ENCODE measurements around the gene PIM1. TPM values are rescaled to one million over a fixed set of nuclear protein-coding genes. Genes with fewer than 3 reads are reported as not detected.

Gene PIM1
- total RNA-seq: 13.2 and 27.2 TPM in 2 replicates

DNA sequence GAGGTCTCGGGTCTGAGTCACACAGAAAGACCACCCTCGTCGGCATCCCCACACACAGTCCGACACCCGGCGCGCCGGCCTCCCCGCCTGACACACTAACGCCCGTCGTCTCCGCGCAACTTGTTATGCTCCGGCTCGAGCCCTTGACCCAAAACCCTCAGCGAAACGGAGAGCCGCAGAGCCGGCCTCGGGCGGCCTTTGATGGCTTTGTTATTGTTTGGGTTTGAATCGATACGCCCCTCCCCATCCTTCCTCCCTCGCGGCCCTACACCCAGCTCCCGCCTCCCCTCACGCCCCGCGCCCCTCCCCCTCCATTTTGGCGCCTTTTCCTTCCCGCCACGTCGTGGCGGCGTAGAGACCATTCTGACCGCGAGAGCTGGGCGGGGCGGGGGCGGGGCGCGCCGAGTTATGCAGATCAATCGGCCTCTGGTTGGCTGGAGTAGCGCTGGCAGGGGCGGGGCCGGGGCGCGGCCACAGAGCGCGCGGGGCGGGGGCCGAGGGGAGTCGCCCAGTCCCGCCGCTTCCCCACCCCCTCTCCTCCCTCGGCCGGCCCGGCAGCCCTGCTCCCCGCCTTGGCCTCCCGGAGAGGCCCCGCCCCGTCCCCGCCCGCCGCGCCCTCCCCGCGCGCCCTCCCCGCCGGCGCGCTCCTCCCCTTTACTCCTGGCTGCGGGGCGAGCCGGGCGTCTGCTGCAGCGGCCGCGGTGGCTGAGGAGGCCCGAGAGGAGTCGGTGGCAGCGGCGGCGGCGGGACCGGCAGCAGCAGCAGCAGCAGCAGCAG is at the start of gene PIM1:
Gene PIM1 (plus strand): TSS at position 657 of the 777 bp plus-strand sequence. CDS start 424 bp downstream, outside the sequence.

Other genes with a start within 250 kb of the PIM1 start
- gene PI16, start 215.4 kb upstream of the PIM1 start, total RNA-seq: 0.11 and 0.75 TPM in 2 replicates
- 238 and 316 TPM in 2 replicates for gene MTCH1, start 184.0 kb upstream of the PIM1 start, total RNA-seq
- not detected in 2 replicates for gene FGD2, start 164.5 kb upstream of the PIM1 start, total RNA-seq
- 5.2 and 6.7 TPM in 2 replicates for gene TBC1D22B, start 87.6 kb downstream of the PIM1 start, total RNA-seq
- 0.77 and 1.6 TPM in 2 replicates for gene TMEM217, start 88.0 kb downstream of the PIM1 start, total RNA-seq
- gene RNF8, start 183.8 kb downstream of the PIM1 start, total RNA-seq: 24.1 and 28.2 TPM in 2 replicates